GM19395 (cell line): ENCODE results near the gene TOLLIP.
A peak's percentile ranks its signal among the peaks of the same experiment; 100 is the strongest.
"Not testable (repeated sequence)": the region's sequence is repeated elsewhere in the genome, so short reads cannot be mapped to it uniquely, and the experiment has no call there.

Source experiments
- ATAC-seq: cut with Tn5 transposase; IDR thresholded peaks from one replicate; pipeline ENCODE4 v1.9.1; 2021; ENCODE audit warnings: mild to moderate bottlenecking, moderate library complexity; ENCODE audit not compliant: unreplicated experiment

TOLLIP gene

DNA sequence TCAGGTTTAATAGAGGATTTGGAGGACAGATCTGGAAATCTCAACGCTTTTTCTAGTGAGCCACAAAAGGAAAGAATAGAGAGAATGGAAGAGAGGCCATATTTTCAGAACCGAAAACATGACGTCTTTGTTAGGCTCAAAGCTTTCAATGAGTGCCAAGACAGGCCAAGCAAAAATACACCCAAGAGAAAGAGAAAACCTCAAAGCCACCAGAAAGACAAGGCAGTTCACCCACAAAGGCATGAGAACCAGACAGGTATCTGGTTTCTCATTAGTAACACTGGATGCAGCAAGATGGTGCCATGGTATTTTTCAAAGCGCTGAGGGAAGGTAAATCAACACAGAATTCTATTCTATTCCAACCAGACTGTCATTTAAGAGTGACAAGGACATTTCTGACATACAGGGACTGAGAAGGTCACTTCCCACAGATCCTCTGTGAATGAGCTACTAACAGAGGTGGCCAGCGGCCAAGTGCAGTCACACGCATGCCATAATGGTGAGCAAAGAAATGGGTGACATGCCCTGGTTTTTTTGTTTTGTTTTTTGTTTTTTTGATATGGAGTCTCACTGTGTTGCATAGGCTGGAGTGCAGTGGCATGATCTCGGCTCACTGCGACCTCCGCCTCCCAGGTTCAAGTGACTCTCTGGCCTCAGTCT lies 41.9 kb downstream of the TOLLIP start:
- no peak for ATAC-seq

- not testable (repeated sequence) for ATAC-seq
These were observed 42.5 kb downstream of the TOLLIP start for GRCh38 chr11:1266976-1267375.

DNA sequence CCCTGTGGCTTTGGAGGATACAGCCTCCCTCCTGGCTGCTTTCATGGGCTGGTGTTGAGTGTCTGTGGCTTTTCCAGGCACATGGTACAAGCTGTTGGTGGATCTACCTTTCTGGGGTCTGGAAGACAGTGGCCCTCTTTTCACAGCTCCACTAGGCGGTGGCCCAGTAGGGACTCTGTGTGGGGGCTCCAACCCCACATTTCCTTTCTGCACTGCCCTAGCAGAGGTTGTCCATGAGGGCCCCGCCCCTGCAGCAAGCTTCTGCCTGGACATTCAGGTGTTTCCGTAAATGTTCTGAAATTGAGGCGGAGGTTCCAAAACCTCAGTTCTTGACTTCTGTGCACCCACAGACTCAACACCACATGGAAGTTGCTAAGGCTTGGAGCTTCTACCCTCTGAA lies 44.0 kb downstream of the TOLLIP start:
- ATAC-seq, result not testable (repeated sequence)

DNA sequence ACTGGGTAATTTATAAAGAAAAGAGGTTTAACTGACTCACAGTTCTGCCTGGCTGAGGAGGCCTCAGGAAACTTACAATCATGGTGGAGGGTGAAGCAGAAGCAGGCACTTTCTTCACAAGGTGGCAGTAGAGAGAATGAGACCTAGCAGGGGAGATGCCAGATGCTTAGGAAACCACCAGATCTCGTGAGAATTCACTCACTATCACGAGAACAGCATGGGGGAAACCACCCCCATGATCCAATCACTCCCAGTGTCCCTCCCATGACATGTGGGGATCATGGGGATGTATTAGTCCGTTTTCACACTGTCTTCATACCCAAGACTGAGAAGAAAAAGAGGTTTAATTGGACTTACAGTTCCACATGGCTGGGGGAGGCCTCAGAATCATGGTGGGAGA lies 45.0 kb downstream of the TOLLIP start:
- not testable (repeated sequence) for ATAC-seq

- ATAC-seq, result peak; percentile 25
These were observed 46.4 kb downstream of the TOLLIP start for GRCh38 chr11:1263010-1263409.

- ATAC-seq, result peak; percentile 91
These were observed 47.0 kb downstream of the TOLLIP start for GRCh38 chr11:1262172-1263006.

- no peak for ATAC-seq
These were observed 48.0 kb downstream of the TOLLIP start for GRCh38 chr11:1261241-1262071.

DNA sequence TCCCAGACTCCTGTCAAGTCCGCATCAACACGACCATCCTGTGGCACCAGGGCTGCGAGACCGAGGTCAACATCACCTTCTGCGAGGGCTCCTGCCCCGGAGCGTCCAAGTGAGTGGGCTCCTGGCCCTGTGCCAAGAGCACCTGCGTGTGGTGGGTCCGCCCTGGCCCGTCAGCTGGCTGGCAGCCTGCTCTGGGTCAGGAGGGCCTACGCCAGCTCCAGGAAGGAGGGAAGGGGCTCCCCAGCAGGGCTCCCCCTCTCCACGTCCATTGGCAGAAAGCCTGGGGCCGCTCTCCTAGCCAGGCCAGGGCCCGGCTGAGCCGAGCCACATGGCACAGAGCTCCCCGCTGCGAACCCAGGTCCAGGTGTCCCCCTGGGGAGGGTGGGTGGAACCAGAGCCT lies 48.8 kb downstream of the TOLLIP start:
- ATAC-seq, result no peak

GRCh38 chr11:1260023-1260501 lies 49.4 kb downstream of the TOLLIP start:
- no peak for ATAC-seq

GRCh38 chr11:1259561-1259960 lies 49.9 kb downstream of the TOLLIP start:
- no peak for ATAC-seq

- no peak for ATAC-seq
These were observed 50.4 kb downstream of the TOLLIP start for GRCh38 chr11:1259076-1259461.

DNA sequence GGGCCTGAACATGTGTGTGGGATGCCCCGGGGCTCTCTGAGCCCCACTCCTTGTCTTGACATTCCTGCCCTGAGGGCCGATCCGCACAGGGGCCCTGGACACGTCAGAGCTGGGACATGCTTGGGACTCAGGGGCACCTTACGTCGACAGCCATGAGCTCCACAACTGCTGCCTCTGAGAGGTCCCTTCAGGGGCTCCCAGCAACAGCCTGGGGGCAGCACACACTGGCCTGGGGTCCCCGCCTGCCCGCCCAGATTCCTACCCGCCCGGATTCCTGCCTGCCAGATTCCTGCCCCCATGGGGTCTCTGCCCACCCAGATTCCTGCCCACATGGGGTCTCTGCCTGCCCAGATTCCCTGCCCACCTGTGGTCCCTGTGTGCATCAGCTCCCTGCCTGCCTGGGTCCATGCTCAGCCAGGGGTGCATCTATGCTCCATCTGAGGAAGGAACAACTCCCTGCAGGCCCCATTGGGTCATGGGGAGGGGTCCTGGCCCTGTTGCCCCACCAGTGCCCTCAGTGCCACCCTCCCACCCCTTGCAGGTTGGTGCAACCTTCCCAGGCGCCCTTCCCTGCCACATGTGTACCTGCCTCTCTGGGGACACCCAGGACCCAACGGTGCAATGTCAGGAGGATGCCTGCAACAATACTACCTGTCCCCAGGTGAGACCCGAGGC lies 50.9 kb downstream of the TOLLIP start:
- no peak for ATAC-seq

DNA sequence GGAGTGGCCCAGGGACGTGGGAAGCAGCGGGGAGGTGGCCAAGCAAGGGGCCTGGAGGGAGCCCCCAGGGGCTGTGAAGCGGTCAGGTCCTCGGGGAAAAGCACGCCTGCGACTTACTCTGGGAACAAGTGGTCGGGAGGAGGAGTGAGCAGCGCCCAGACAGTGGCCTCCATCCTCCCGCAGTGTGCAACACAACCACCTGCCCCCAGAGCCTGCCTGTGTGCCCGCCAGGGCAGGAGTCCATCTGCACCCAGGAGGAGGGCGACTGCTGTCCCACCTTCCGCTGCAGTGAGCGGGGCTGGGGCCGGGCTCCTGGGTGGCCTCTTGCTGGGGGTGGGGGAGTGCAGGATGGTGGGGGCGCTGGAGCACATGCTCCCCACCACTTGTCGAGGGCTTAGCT lies 51.5 kb downstream of the TOLLIP start:
- no peak for ATAC-seq

DNA sequence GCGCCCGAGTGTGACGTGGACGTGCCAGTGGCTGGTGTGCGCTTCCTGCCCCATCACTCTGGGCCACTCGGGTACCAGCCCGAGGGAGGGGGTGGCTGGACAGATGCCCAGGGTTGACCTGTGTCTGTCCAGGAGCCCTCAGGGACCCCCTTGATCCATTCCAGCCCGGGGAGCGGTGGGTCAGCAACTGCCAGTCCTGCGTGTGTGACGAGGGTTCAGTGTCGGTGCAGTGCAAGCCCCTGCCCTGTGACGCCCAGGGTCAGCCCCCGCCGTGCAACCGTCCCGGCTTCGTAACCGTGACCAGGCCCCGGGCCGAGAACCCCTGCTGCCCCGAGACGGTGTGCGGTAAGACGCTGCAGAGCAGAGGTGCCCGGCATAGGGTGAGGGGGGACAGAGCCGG lies 52.1 kb downstream of the TOLLIP start:
- ATAC-seq, result no peak

DNA sequence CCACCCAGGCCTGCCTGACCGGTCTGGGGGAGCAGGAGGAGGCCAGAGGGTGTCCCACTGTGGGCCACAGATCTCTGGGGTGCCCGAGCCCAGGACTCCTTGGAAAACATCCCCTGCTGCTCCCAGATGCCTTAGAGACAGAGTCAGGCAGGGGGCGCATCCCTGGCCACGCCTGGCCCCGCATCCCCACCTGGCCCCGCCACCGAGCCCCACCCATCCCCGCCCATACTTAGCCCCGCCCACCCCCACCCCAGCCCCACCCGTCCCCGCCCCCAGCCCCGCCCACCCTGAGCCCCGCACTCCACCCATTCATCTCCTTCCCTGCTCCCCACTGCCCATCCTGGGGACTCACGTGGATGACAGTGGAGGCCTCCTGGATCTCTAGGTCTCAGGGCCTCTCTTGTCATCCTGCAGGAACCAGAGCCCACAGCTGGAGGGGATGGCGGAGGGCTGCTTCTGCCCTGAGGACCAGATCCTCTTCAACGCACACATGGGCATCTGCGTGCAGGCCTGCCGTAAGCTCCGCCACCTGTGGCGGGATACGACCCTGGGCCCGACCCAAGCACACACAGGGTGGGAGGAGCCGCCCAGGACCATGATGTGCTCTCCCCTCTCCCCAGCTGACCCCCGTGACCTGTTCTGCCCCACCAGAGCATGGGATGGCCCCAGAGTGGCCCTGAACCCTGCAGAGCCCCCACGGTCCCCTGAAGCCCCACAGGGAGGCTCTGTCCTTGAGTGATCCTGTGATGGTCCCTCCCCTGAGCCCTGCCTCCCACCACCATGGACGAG lies 53.0 kb downstream of the TOLLIP start:
- no peak for ATAC-seq

- ATAC-seq, result no peak
These were observed 54.3 kb downstream of the TOLLIP start for GRCh38 chr11:1255151-1255550.

GRCh38 chr11:1254733-1255132 lies 54.7 kb downstream of the TOLLIP start:
- no peak for ATAC-seq

GRCh38 chr11:1254086-1254648 lies 55.3 kb downstream of the TOLLIP start:
- no peak for ATAC-seq

- no peak for ATAC-seq
These were observed 56.3 kb downstream of the TOLLIP start for GRCh38 chr11:1253103-1253485.
